NCI-H1436 (cell line): ENCODE data around the gene MYO5C.

Source experiments
- DNase-seq: peaks from one replicate; lab custom pipeline; 2025; lab: John Stamatoyannopoulos, UW

The MYO5C gene

DNA sequence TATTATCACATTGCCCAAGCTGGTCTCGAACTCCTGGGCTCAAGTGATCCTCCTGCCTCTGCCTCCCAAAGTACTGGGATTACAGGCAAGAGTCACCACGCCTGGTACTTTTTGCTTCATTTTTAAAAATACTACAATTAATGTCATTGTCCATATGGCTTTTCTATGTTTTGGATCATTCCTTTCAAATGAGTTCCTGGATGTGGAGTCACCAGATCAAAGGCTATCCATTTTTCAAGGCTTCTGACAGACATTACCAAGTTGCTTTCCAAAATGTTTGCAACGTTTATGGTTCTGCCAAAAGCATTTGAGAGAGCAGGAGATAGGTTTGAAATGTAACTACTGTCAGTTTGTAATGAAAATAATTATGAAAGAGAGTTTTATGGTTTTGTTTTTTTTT, 148.8 kb downstream of the MYO5C start:
- no peak for DNase-seq

GRCh38 chr15:52146261-52146660, 149.3 kb downstream of the MYO5C start:
- no peak for DNase-seq

DNA sequence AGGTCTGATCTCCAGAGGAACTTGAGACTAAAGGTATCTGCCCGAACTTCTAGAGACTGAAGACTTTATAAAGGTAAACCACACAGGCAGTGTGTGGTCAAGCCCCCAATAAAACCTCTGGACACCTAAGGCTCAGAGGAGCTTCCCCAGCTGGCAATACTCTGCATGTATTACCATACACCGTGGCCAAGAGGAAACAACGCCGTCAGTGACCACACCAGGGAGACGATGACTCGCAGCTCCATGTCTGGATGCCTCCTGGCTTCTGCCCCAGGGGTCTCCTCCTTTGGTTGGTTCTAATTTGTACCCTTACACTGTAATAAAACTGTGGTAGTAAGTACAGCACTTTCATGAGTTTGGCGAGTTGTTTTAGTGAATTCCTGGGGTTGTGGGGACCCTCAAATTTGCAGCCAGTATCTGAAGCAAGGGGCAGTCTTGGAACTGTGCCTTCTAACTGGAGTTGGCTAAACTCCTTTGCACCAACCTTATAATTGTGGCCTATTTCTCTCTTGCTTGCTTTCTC, 150.9 kb downstream of the MYO5C start:
- no peak for DNase-seq

GRCh38 chr15:52143873-52144272, 151.7 kb downstream of the MYO5C start:
- no peak for DNase-seq
